ENCODE results near the gene RIOK2. TPM values are rescaled to one million over a fixed set of nuclear protein-coding genes. Genes with fewer than 3 reads are reported as not detected.

The RIOK2 gene
- total and polyA plus RNA-seq, 2 donors (not counting 1 experiment from before 2014, with no cell fraction given), result 18.2 to 24.6 TPM

DNA sequence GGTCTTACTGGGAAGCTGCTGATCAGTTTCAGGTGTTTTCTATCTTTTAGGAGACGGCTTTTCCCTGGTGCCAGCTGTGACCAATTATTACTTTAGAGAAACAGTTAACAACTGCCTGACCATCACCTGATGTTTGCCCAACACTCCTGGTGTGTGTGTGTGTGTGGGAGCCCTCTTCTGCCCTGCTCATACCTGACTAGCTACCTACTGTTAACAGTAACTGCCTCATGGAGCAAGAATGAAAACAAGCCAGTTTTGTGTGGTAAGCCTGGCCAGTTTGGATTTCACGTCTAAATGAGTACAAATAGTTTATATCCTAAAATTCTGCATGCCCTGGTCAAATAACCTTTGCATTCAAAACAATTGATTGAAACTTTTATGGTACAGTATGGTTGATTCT, 46.1 kb upstream of the RIOK2 start:
- Histone ChIP-seq H3K9me3 (ENCODE audit: control insufficient read depth, insufficient read depth, low read depth, low read length) (no peaks in the 10 kb centered on the region), H3K79me2 (ENCODE audit: control insufficient read depth, insufficient read depth, low read length) (no peaks in the 10 kb centered on the region), H3K27ac (ENCODE audit: insufficient read depth, low read length) (no peak overlapping the region), H3K9ac (ENCODE audit: insufficient read depth, low read length) (no peak overlapping the region), H3K27me3 (ENCODE audit: control insufficient read depth, insufficient read depth, low read length) (no peaks in the 10 kb centered on the region), H4K20me1 (ENCODE audit: control insufficient read depth, extremely low read depth, insufficient read depth, low read length) (no peaks in the 10 kb centered on the region), H2AFZ (ENCODE audit: low read length) (no peak overlapping the region), H3K36me3 (ENCODE audit: control insufficient read depth, insufficient read depth, low read length) (no peaks in the 10 kb centered on the region), H3K4me3 (replicated peaks in 1 of 4; ENCODE audit: control extremely low read depth in 1 of 4, insufficient read depth in 1 of 4, low read depth in 3 of 4, low read length in 4 of 4) (no peak overlapping the region), H3K4me1 (ENCODE audit: control insufficient read depth, extremely low read depth, insufficient read depth, low read length) (no peaks in the 10 kb centered on the region), H3K4me2 (ENCODE audit: extremely low read depth, insufficient read depth, low read length) (no peak overlapping the region)
- TF ChIP-seq EZH2 (IDR thresholded peaks at IDR 0.05; ENCODE audit: low read length, missing control alignments), result no peak
- TF ChIP-seq, protein P1, sequence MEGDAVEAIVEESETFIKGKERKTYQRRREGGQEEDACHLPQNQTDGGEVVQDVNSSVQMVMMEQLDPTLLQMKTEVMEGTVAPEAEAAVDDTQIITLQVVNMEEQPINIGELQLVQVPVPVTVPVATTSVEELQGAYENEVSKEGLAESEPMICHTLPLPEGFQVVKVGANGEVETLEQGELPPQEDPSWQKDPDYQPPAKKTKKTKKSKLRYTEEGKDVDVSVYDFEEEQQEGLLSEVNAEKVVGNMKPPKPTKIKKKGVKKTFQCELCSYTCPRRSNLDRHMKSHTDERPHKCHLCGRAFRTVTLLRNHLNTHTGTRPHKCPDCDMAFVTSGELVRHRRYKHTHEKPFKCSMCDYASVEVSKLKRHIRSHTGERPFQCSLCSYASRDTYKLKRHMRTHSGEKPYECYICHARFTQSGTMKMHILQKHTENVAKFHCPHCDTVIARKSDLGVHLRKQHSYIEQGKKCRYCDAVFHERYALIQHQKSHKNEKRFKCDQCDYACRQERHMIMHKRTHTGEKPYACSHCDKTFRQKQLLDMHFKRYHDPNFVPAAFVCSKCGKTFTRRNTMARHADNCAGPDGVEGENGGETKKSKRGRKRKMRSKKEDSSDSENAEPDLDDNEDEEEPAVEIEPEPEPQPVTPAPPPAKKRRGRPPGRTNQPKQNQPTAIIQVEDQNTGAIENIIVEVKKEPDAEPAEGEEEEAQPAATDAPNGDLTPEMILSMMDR (conservative IDR thresholded peaks at IDR 0.05 in 1 of 2, IDR thresholded peaks at IDR 0.05 in 1 of 2; ENCODE audit: low read depth in 1 of 2, low read length in 2 of 2), result no peak
- DNase-seq (ENCODE audit: low read depth in 2 of 2), result no peak

DNA sequence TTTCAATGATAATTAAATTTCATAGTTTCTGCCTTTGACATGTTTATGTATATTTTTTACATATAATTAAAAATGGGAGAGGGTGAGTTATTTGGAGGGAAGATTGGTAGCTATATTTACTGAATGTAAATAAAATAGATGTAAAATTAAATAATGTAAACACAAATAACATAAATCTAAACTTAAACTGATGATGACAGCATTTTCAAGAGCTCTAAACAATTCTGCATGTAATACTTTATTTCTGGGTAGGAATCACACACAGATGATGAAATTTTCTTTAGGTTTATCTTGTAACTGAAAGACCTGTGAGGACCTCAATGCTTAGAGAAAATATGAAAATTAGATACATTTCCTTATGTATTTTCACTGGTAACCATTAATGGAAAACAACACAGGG, 42.2 kb upstream of the RIOK2 start:
- Histone ChIP-seq H3K36me3 (ENCODE audit: control insufficient read depth, insufficient read depth, low read length) (no peaks in the 10 kb centered on the region), H3K27me3 (ENCODE audit: control insufficient read depth, insufficient read depth, low read length) (no peaks in the 10 kb centered on the region), H3K79me2 (ENCODE audit: control insufficient read depth, insufficient read depth, low read length) (no peaks in the 10 kb centered on the region), H3K4me3 (replicated peaks in 1 of 4; ENCODE audit: control extremely low read depth in 1 of 4, insufficient read depth in 1 of 4, low read depth in 3 of 4, low read length in 4 of 4) (no peak overlapping the region), H2AFZ (ENCODE audit: low read length) (no peak overlapping the region), H3K4me2 (ENCODE audit: extremely low read depth, insufficient read depth, low read length) (no peak overlapping the region), H3K9ac (ENCODE audit: insufficient read depth, low read length) (no peak overlapping the region), H4K20me1 (ENCODE audit: control insufficient read depth, extremely low read depth, insufficient read depth, low read length) (no peaks in the 10 kb centered on the region), H3K9me3 (ENCODE audit: control insufficient read depth, insufficient read depth, low read depth, low read length) (no peaks in the 10 kb centered on the region), H3K27ac (ENCODE audit: insufficient read depth, low read length) (no peak overlapping the region), H3K4me1 (ENCODE audit: control insufficient read depth, extremely low read depth, insufficient read depth, low read length) (no peaks in the 10 kb centered on the region)
- DNase-seq (ENCODE audit: low read depth in 2 of 2), result no peak
- TF ChIP-seq EZH2 (IDR thresholded peaks at IDR 0.05; ENCODE audit: low read length, missing control alignments), result no peak
- TF ChIP-seq, protein P1 (conservative IDR thresholded peaks at IDR 0.05 in 1 of 2, IDR thresholded peaks at IDR 0.05 in 1 of 2; ENCODE audit: low read depth in 1 of 2, low read length in 2 of 2), result no peak

DNA sequence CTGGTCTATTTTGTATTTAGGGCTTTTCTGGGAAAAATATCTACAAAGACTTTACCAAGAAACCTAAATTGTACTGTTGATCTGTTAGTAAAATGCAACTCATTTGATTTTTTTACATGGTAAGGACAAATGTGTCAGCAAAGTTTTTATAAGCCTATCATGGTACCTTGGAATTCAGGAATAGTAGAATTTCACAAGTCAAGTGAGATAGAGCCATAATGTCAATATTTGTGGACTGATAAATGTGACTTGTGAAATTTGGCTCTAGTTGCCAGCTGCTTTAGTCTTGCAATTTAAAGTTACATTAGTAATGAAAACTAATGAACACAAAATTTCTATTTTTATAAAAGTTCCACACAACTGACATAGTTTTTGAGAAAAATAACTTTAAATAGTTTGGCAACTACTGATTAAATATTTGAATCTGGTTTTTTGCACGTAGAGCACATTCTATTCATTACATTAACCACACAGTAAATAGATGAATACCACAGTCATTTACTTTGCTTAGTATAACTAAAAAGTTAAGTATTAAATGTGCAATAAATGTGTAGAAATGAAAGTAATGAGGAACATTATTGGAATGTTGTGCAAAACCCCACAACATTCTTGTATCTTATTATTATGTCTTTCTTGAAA, 41.2 kb upstream of the RIOK2 start:
- Histone ChIP-seq H3K4me3 (replicated peaks in 1 of 4; ENCODE audit: control extremely low read depth in 1 of 4, insufficient read depth in 1 of 4, low read depth in 3 of 4, low read length in 4 of 4) (no peak overlapping the region), H3K9ac (ENCODE audit: insufficient read depth, low read length) (no peak overlapping the region), H4K20me1 (ENCODE audit: control insufficient read depth, extremely low read depth, insufficient read depth, low read length) (no peaks in the 10 kb centered on the region), H3K4me1 (ENCODE audit: control insufficient read depth, extremely low read depth, insufficient read depth, low read length) (no peaks in the 10 kb centered on the region), H3K9me3 (ENCODE audit: control insufficient read depth, insufficient read depth, low read depth, low read length) (no peaks in the 10 kb centered on the region), H3K79me2 (ENCODE audit: control insufficient read depth, insufficient read depth, low read length) (no peaks in the 10 kb centered on the region), H2AFZ (ENCODE audit: low read length) (no peak overlapping the region), H3K27ac (ENCODE audit: insufficient read depth, low read length) (no peak overlapping the region), H3K36me3 (ENCODE audit: control insufficient read depth, insufficient read depth, low read length) (no peaks in the 10 kb centered on the region), H3K27me3 (ENCODE audit: control insufficient read depth, insufficient read depth, low read length) (no peaks in the 10 kb centered on the region), H3K4me2 (ENCODE audit: extremely low read depth, insufficient read depth, low read length) (no peak overlapping the region)
- DNase-seq (ENCODE audit: low read depth in 2 of 2), result peak; percentile 16 to 69
- TF ChIP-seq, protein P1 (conservative IDR thresholded peaks at IDR 0.05 in 1 of 2, IDR thresholded peaks at IDR 0.05 in 1 of 2; ENCODE audit: low read depth in 1 of 2, low read length in 2 of 2), result no peak
- no peak for TF ChIP-seq EZH2 (IDR thresholded peaks at IDR 0.05; ENCODE audit: low read length, missing control alignments)
